BLaER1 treated with 17β-estradiol and CSF1 and Interleukin-3, amounts not matched to agents 10 nM and 100 nM (cell line): ENCODE results near the gene RYR1.
A peak's percentile ranks its signal among the peaks of the same experiment; 100 is the strongest.

Source experiments
- H3K27ac ChIP-seq, 11 experiments: shearing (Covaris generic); formaldehyde crosslinking; 2 replicates each; pipeline ENCODE4 v1.8.1; 2022
- H3K27me3 ChIP-seq, 11 experiments: shearing (Covaris generic); formaldehyde crosslinking; 2 replicates each; pipeline ENCODE4 v1.8.1; 2022
- H3K36me3 ChIP-seq, 11 experiments: shearing (Covaris generic); formaldehyde crosslinking; 2 replicates each; pipeline ENCODE4 v1.8.1; 2022
- H3K4me1 ChIP-seq, 10 experiments: shearing (Covaris generic); formaldehyde crosslinking; 2 replicates each; pipeline ENCODE4 v1.8.1; 2022
- H3K4me2 ChIP-seq, 11 experiments: shearing (Covaris generic); formaldehyde crosslinking; 2 replicates each; pipeline ENCODE4 v1.8.1; 2022
- H3K4me3 ChIP-seq, 10 experiments: shearing (Covaris generic); formaldehyde crosslinking; 2 replicates each; pipeline ENCODE4 v1.8.1; 2022
- H3K9ac ChIP-seq, 11 experiments: shearing (Covaris generic); formaldehyde crosslinking; 2 replicates each; pipeline ENCODE4 v1.8.1; 2022
- H3K9me3 ChIP-seq, 11 experiments: shearing (Covaris generic); formaldehyde crosslinking; replicated peaks in 1 of 11; 2 replicates each; pipeline ENCODE4 v1.8.1; 2022
- H4K20me1 ChIP-seq, 11 experiments: shearing (Covaris generic); formaldehyde crosslinking; 2 replicates each; pipeline ENCODE4 v1.8.1; 2022
- Cebpa-rat ChIP-seq, 11 experiments: shearing (Covaris generic); IDR thresholded peaks; 2 replicates each; pipeline ENCODE4 v1.8.1; 2022

Gene RYR1

GRCh38 chr19:38417146-38417543 lies 16.3 kb upstream of the RYR1 start:
- peak overlapping the region in 4 of 11 experiments; percentile 17 to 54 (median 20); a peak in 6 of 22 replicates for H3K27ac ChIP-seq
- H3K9me3 ChIP-seq: no peaks in the 10 kb centered on the region
- no peak for TF ChIP-seq Cebpa-rat (IDR thresholded peaks at IDR 0.05)
- H3K27me3 ChIP-seq: no peaks in the 10 kb centered on the region
- peaks cover 0 to 3% (median 0%) of the 10 kb centered on the region in 11 experiments; a peak in 4 of 22 replicates for H4K20me1 ChIP-seq
- peak overlapping the region in 2 of 10 experiments; percentile 52 to 57; a peak in 2 of 20 replicates for H3K4me3 ChIP-seq
- peaks cover 19 to 27% (median 22%) of the 10 kb centered on the region in 10 experiments for H3K4me1 ChIP-seq
- peak overlapping the region; percentile 86 to 96 (median 92) for H3K4me2 ChIP-seq
- H3K9ac ChIP-seq: peak overlapping the region in 3 of 11 experiments; percentile 7 to 54 (median 23); a peak in 3 of 22 replicates
- peaks cover 0 to 77% (median 0%) of the 10 kb centered on the region in 11 experiments; a peak in 6 of 22 replicates for H3K36me3 ChIP-seq

GRCh38 chr19:38417544-38418506 lies 15.7 kb upstream of the RYR1 start:
- peak overlapping the region in 9 of 11 experiments; percentile 27 to 54 (median 42); a peak in 11 of 22 replicates for H3K9ac ChIP-seq
- H3K4me3 ChIP-seq: peak overlapping the region; percentile 36 to 65 (median 53); a peak in 18 of 20 replicates

GRCh38 chr19:38420935-38421334 lies 12.6 kb upstream of the RYR1 start:
- H3K27ac ChIP-seq: no peak overlapping the region
- H3K9me3 ChIP-seq: no peaks in the 10 kb centered on the region
- TF ChIP-seq Cebpa-rat (IDR thresholded peaks at IDR 0.05): no peak
- H3K36me3 ChIP-seq: peaks cover 0 to 42% (median 0%) of the 10 kb centered on the region in 11 experiments; a peak in 6 of 22 replicates
- H3K4me2 ChIP-seq: no peak overlapping the region
- peaks cover 37 to 64% (median 45%) of the 10 kb centered on the region in 10 experiments for H3K4me1 ChIP-seq
- peaks cover 0 to 7% (median 0%) of the 10 kb centered on the region in 11 experiments; a peak in 5 of 22 replicates for H4K20me1 ChIP-seq
- no peak overlapping the region for H3K9ac ChIP-seq
- H3K27me3 ChIP-seq: no peaks in the 10 kb centered on the region
- no peak overlapping the region for H3K4me3 ChIP-seq

More at GRCh38 chr19:38417544-38418506, 15.7 kb upstream of the RYR1 start:
- no peak for TF ChIP-seq Cebpa-rat (IDR thresholded peaks at IDR 0.05)
- Histone ChIP-seq H3K36me3 (peaks cover 0 to 73% (median 0%) of the 10 kb centered on the region in 11 experiments; a peak in 6 of 22 replicates), H3K27ac (peak overlapping the region in 5 of 11 experiments; percentile 17 to 57 (median 40); a peak in 8 of 22 replicates), H4K20me1 (peaks cover 0 to 7% (median 0%) of the 10 kb centered on the region in 11 experiments; a peak in 4 of 22 replicates), H3K4me2 (peak overlapping the region; percentile 86 to 96 (median 92)), H3K9me3 (no peaks in the 10 kb centered on the region), H3K27me3 (no peaks in the 10 kb centered on the region), H3K4me1 (peaks cover 21 to 33% (median 26%) of the 10 kb centered on the region in 10 experiments)

GRCh38 chr19:38421856-38422255 lies 11.6 kb upstream of the RYR1 start:
- peak overlapping the region in 2 of 11 experiments; percentile 99; a peak in 1 of 22 replicates for H3K4me2 ChIP-seq
- no peak overlapping the region for H3K27ac ChIP-seq
- no peak for TF ChIP-seq Cebpa-rat (IDR thresholded peaks at IDR 0.05)
- no peak overlapping the region for H3K4me3 ChIP-seq
- H3K36me3 ChIP-seq: peaks cover 0 to 33% (median 0%) of the 10 kb centered on the region in 11 experiments; a peak in 6 of 22 replicates
- no peaks in the 10 kb centered on the region for H3K27me3 ChIP-seq
- peaks cover 45 to 67% (median 53%) of the 10 kb centered on the region in 10 experiments for H3K4me1 ChIP-seq
- H3K9ac ChIP-seq: no peak overlapping the region
- peaks cover 0 to 7% (median 0%) of the 10 kb centered on the region in 11 experiments; a peak in 5 of 22 replicates for H4K20me1 ChIP-seq
- no peaks in the 10 kb centered on the region for H3K9me3 ChIP-seq

- no peak for TF ChIP-seq Cebpa-rat (IDR thresholded peaks at IDR 0.05)
- Histone ChIP-seq H3K9me3 (no peaks in the 10 kb centered on the region), H3K4me1 (peaks cover 46 to 67% (median 53%) of the 10 kb centered on the region in 10 experiments), H3K9ac (peak overlapping the region in 1 of 11 experiments; percentile 56; a peak in 2 of 22 replicates), H3K27ac (no peak overlapping the region), H3K36me3 (peaks cover 0 to 31% (median 0%) of the 10 kb centered on the region in 11 experiments; a peak in 6 of 22 replicates), H4K20me1 (peaks cover 0 to 7% (median 0%) of the 10 kb centered on the region in 11 experiments; a peak in 5 of 22 replicates), H3K4me3 (no peak overlapping the region), H3K27me3 (no peaks in the 10 kb centered on the region), H3K4me2 (peak overlapping the region in 6 of 11 experiments; percentile 39 to 99 (median 55); a peak in 9 of 22 replicates)
These were observed 11.1 kb upstream of the RYR1 start for GRCh38 chr19:38422438-38422837.

- H3K27ac ChIP-seq: no peak overlapping the region
- peaks cover 0 to 7% (median 0%) of the 10 kb centered on the region in 11 experiments; a peak in 5 of 22 replicates for H4K20me1 ChIP-seq
- H3K4me2 ChIP-seq: peak overlapping the region in 5 of 11 experiments; percentile 96 to 99 (median 99); a peak in 8 of 22 replicates
- H3K27me3 ChIP-seq: no peaks in the 10 kb centered on the region
- no peak overlapping the region; a peak in 1 of 22 replicates for H3K9ac ChIP-seq
- no peaks in the 10 kb centered on the region for H3K9me3 ChIP-seq
- H3K4me1 ChIP-seq: peaks cover 38 to 65% (median 40%) of the 10 kb centered on the region in 10 experiments
- peaks cover 0 to 31% (median 0%) of the 10 kb centered on the region in 11 experiments; a peak in 6 of 22 replicates for H3K36me3 ChIP-seq
- no peak for TF ChIP-seq Cebpa-rat (IDR thresholded peaks at IDR 0.05)
- peak overlapping the region in 2 of 10 experiments; percentile 73 to 75; a peak in 3 of 20 replicates for H3K4me3 ChIP-seq
These were observed 9.2 kb upstream of the RYR1 start for GRCh38 chr19:38424272-38424671.

- Histone ChIP-seq H3K36me3 (peaks cover 0 to 21% (median 0%) of the 10 kb centered on the region in 11 experiments; a peak in 6 of 22 replicates), H3K9ac (peak overlapping the region; percentile 21 to 84 (median 66); a peak in 20 of 22 replicates), H3K4me2 (peak overlapping the region; percentile 85 to 99 (median 97)), H3K27ac (peak overlapping the region in 10 of 11 experiments; percentile 40 to 80 (median 70); a peak in 20 of 22 replicates), H3K9me3 (no peaks in the 10 kb centered on the region), H4K20me1 (peaks cover 0 to 7% (median 0%) of the 10 kb centered on the region in 11 experiments; a peak in 5 of 22 replicates), H3K27me3 (no peaks in the 10 kb centered on the region), H3K4me3 (peak overlapping the region; percentile 17 to 75 (median 58); a peak in 18 of 20 replicates), H3K4me1 (peaks cover 39 to 66% (median 45%) of the 10 kb centered on the region in 10 experiments)
- no peak for TF ChIP-seq Cebpa-rat (IDR thresholded peaks at IDR 0.05)
These were observed 8.2 kb upstream of the RYR1 start for GRCh38 chr19:38425222-38425809.
